ENCODE results near the gene HBM. TPM values are rescaled to one million over a fixed set of nuclear protein-coding genes. Genes with fewer than 3 reads are reported as not detected.
"Not testable (repeated sequence)": the region's sequence is repeated elsewhere in the genome, so short reads cannot be mapped to it uniquely, and the experiment has no call there.

Gene HBM
- polyA plus RNA-seq, 4 donors: 1.5 to 29.2 (median 3.6) TPM

GRCh38 chr16:180681-181564 is 15.1 kb downstream of the HBM start:
- peak in 1 of 4 donors; percentile 27 for DNase-seq (ENCODE audit: low read depth in 4 of 4, low spot score in 3 of 4)

GRCh38 chr16:181565-182021 is 15.8 kb downstream of the HBM start:
- no peak for DNase-seq (ENCODE audit: low read depth in 4 of 4, low spot score in 3 of 4)

GRCh38 chr16:183005-183404 is 17.2 kb downstream of the HBM start:
- DNase-seq (ENCODE audit: low read depth in 4 of 4, low spot score in 3 of 4): no peak

GRCh38 chr16:185213-185612 is 19.4 kb downstream of the HBM start:
- DNase-seq (ENCODE audit: low read depth in 4 of 4, low spot score in 3 of 4): no peak

- no peak for DNase-seq (ENCODE audit: low read depth in 4 of 4, low spot score in 3 of 4)
These were observed 19.9 kb downstream of the HBM start for GRCh38 chr16:185691-186090.

- DNase-seq (ENCODE audit: low read depth in 4 of 4, low spot score in 3 of 4): no peak
These were observed 21.6 kb downstream of the HBM start for GRCh38 chr16:187330-187729.

- no peak for DNase-seq (ENCODE audit: low read depth in 4 of 4, low spot score in 3 of 4)
These were observed 22.9 kb downstream of the HBM start for GRCh38 chr16:188674-189073.

GRCh38 chr16:189604-190186 is 23.9 kb downstream of the HBM start:
- DNase-seq (ENCODE audit: low read depth in 4 of 4, low spot score in 3 of 4): no peak

- DNase-seq (ENCODE audit: low read depth in 4 of 4, low spot score in 3 of 4): no peak
These were observed 26.1 kb downstream of the HBM start for GRCh38 chr16:191831-192230.

GRCh38 chr16:192686-193085 is 26.9 kb downstream of the HBM start:
- no peak for DNase-seq (ENCODE audit: low read depth in 4 of 4, low spot score in 3 of 4)

- no peak for DNase-seq (ENCODE audit: low read depth in 4 of 4, low spot score in 3 of 4)
These were observed 27.7 kb downstream of the HBM start for GRCh38 chr16:193441-193840.

GRCh38 chr16:194516-194915 is 28.7 kb downstream of the HBM start:
- DNase-seq (ENCODE audit: low read depth in 4 of 4, low spot score in 3 of 4): no peak

GRCh38 chr16:200388-200787 is 34.6 kb downstream of the HBM start:
- DNase-seq (ENCODE audit: low read depth in 4 of 4, low spot score in 3 of 4): no peak

GRCh38 chr16:203246-203645 is 37.5 kb downstream of the HBM start:
- no peak for DNase-seq (ENCODE audit: low read depth in 4 of 4, low spot score in 3 of 4)

GRCh38 chr16:204046-204445 is 38.3 kb downstream of the HBM start:
- not testable (repeated sequence) for DNase-seq (ENCODE audit: low read depth in 4 of 4, low spot score in 3 of 4)

- DNase-seq (ENCODE audit: low read depth in 4 of 4, low spot score in 3 of 4): not testable (repeated sequence)
These were observed 43.6 kb downstream of the HBM start for GRCh38 chr16:209359-209758.

GRCh38 chr16:211631-212180 is 45.9 kb downstream of the HBM start:
- DNase-seq (ENCODE audit: low read depth in 4 of 4, low spot score in 3 of 4): not testable (repeated sequence)

- no peak for DNase-seq (ENCODE audit: low read depth in 4 of 4, low spot score in 3 of 4)
These were observed 47.2 kb downstream of the HBM start for GRCh38 chr16:212999-213398.

All from left renal pelvis (tissue), 4 donors.